HG03521 (cell line): ENCODE data around the gene TTC21B.

Experiments
- ATAC-seq: cut with Tn5 transposase; IDR thresholded peaks from one replicate; pipeline ENCODE4 v1.9.1; 2021; ENCODE audit warnings: mild to moderate bottlenecking, moderate library complexity; ENCODE audit not compliant: unreplicated experiment

Gene TTC21B

GRCh38 chr2:165927353-165927752, 26.2 kb downstream of the TTC21B start:
- no peak for ATAC-seq

GRCh38 chr2:165924946-165925345, 28.6 kb downstream of the TTC21B start:
- no peak for ATAC-seq

DNA sequence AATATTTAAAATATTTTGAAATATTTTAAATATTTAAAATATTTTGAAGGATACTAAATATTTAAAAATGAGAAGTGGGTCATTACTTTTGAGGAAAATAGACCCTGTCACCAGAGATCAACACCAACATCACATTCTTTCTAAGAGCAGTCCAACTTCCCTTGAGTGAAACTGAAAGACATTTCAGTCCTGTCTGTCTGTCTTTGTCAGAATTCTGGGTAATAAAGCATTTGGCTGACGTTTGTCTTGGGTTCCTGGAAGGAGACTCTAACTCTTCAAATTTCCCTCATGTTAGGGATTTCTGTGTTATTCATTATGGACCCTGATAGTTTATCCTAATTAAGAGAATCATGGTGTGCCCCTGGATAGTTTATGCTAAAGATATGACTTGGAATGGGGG, 32.8 kb downstream of the TTC21B start:
- no peak for ATAC-seq

GRCh38 chr2:165913636-165914035, 39.9 kb downstream of the TTC21B start:
- ATAC-seq, result no peak

DNA sequence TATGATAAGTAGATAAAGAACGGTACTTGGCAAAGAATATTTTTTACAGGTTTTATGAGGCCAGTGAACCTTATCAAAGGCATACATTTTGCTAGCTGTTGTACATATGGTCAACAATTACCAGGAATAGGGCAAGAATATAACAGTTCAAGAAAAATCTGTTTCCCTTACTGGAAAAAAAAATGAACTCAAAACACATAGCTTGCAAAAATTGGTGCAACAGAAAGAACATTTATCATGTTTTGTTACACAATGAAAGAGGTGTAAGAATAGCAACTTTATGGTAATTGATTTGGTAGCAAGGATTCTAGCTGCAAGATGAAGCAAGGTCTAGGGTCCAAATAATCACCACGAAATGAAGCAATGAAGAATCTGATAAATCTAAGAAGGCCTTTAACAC, 41.6 kb downstream of the TTC21B start:
- no peak for ATAC-seq

- no peak for ATAC-seq
Observed at GRCh38 chr2:165911231-165911630, 42.3 kb downstream of the TTC21B start.

GRCh38 chr2:165909466-165909865, 44.1 kb downstream of the TTC21B start:
- ATAC-seq, result no peak

DNA sequence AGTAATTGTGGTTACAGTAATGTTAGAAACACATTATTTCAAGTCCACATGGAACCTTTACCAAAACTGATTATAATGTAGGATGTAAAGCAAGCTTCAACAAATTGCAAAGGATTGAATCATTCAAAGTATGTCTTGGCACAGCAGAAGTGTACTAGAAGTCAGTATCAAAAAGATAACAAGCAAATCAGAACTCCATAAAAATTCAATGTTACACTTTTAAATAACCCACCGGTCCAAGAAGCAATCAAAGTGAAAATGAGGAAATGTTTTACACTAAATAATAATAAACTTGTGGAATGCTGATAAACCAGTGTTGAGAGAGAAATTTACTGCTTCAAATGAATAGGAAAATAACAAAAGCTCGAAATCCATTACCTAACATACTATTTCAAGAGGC, 47.7 kb downstream of the TTC21B start:
- no peak for ATAC-seq

- no peak for ATAC-seq
Observed at GRCh38 chr2:165905269-165905668, 48.3 kb downstream of the TTC21B start.

- ATAC-seq, result no peak
Observed at GRCh38 chr2:165904432-165904831, 49.1 kb downstream of the TTC21B start.

GRCh38 chr2:165903406-165903805, 50.2 kb downstream of the TTC21B start:
- ATAC-seq, result no peak

- no peak for ATAC-seq
Observed at GRCh38 chr2:165902934-165903333, 50.6 kb downstream of the TTC21B start.

DNA sequence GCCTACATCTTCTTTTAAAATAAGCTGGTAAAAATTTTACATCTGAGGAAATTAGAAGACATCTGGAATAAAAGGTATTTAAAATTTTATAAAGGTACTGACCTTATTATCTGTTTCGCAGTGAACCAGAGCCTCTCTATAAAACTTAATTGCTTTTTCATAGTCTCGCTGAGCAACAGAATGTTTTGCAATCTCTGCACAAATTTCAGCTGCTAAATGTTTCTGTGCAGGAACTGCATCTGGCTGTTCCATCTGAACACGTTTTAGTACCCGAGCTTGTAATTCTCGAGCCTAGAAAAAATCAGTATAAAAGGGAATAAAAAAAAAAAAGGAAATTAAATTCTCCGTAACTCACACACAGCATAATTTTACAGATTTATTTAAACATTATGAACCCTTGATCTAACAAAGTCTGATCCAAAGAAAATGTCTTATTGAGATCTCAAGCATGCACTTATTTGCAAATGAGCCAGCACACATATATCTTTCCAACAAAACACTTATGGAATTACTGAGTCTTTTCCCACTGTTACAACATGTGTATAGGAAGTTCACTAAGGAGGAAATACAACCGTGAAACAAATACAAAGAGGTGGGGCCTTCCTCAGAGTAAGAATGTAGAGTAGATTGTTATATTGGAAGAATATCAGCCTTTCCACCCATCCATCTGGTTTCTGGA, 51.8 kb downstream of the TTC21B start:
- ATAC-seq, result no peak

DNA sequence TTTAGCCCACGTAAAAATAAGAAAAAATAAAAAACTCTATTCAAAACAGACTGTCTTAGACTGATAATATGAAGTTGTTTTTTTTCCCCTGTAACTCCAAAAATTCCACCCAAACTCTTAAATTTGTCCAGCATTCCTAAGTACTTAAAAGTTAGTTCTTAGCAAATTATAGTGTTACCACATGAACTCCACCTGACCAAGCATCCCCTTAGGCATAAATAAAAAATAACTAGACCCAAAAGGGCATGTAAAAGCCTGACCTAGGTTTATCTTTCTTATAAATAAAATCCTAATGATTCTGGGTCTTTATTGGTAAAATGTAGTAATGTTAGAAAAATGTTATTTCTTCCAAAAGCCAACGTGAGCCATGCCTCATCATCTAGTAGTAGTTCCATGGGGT, 54.3 kb downstream of the TTC21B start:
- no peak for ATAC-seq

DNA sequence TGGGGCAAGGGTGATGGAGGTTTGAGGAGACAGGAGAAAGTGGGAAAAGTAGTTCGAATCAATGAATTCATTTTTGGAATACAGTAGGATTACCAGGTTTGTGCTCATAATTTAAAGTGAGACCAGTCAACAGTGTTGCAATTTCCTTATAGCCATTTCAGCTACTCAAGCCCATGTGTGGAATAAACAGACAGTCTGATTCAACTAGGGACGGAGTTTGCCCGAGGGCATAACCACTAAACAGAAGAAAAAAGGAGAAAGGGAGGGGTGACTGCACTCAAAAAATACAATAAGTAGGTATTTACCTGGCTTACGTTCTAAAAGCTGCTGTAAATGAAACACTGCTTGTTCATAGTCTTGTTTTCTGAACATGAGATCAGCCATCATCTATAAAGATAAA, 55.2 kb downstream of the TTC21B start:
- ATAC-seq, result no peak

GRCh38 chr2:165897726-165898125, 55.9 kb downstream of the TTC21B start:
- ATAC-seq, result peak; percentile 60

DNA sequence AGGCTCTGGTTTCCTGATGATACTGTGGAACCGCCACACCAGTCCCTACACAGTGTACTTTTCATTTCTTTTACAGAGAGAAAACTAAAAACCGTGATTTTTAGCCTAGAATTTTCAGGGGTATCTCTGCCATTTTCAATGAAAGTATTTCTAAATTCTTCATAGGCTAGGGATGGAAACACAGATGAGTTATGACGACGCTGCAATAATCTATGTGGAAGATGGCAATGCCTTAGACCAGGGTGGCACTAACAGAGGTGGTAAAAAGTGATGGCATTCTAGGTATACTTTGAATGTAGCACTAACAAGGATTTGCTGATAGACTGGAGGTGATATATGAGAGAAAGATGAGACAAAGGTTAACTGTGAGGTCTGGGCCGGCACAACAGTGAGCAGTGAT, 56.5 kb downstream of the TTC21B start:
- peak; percentile 11 for ATAC-seq

GRCh38 chr2:165895974-165896373, 57.6 kb downstream of the TTC21B start:
- ATAC-seq, result peak; percentile 78

GRCh38 chr2:165893556-165893955, 60.0 kb downstream of the TTC21B start:
- no peak for ATAC-seq

- no peak for ATAC-seq
Observed at GRCh38 chr2:165892526-165892925, 61.0 kb downstream of the TTC21B start.

GRCh38 chr2:165891943-165892342, 61.6 kb downstream of the TTC21B start:
- ATAC-seq, result no peak

DNA sequence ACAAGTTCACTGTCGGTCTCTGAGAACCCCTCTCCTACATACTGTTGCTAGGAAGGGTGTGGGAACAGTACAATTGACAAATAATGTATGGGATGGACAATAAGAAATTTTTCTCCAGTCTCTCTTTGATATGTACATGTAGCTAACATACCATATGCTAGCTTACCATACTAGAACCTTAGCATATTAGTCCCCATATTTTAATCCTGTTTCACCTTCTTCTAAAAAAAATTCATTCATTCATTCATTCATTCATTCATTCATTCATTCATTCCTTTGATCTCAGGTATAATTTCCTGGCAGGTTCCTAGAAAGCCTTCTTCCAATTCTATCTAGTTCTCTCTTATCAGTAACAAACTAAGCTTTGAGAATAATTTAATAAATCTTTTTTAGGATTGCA, 62.2 kb downstream of the TTC21B start:
- no peak for ATAC-seq

DNA sequence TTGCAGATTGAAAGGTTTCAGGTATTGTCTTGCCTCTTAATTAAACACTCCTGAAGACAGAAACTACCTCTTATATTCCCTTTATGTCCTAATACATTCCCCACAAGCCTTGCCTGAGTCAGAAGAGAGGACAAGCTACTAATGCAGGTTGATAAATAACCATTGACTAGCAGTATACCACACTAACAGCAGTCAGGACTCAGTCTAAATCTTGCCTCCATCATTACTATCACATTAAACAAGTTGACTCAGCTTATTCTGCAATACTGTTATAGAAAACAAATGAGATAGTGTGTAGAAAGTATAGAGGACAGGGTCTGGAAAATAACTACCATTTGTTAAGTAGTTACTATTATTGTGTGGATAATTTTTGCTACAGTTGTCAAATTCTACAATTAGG, 63.8 kb downstream of the TTC21B start:
- ATAC-seq, result no peak
